ENCODE results near the gene VGLL3.

VGLL3 gene

DNA sequence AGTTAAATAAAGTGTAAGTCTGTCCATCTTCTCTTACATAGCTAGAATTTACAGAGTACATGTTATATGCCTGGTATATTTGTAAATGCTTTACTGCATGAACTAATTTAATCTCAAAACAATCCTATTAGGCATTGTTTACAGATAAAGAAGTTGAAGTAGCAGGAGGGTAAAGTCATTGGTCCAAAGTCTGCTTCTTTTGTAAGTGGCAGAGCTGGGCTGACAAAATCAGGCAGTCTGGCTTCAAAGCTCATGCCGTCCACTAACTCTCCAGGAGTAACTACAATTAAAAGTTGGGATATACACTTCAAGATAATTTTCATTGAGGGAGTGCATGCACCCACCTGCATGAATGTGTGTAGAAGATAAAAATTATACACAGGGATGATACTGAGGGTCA is 27.3 kb downstream of the VGLL3 start:
- H3K4me1 ChIP-seq (ENCODE audit: insufficient read depth, low read length), result no peaks in the 10 kb centered on the region
- no peaks in the 10 kb centered on the region for H3K36me3 ChIP-seq (ENCODE audit: insufficient read depth, low read length)
- no peaks in the 10 kb centered on the region for H3K79me2 ChIP-seq (ENCODE audit: insufficient read depth, low read length)

GRCh38 chr3:86961297-86961696 is 29.7 kb downstream of the VGLL3 start:
- Histone ChIP-seq H3K79me2 (ENCODE audit: insufficient read depth, low read length) (no peaks in the 10 kb centered on the region), H3K36me3 (ENCODE audit: insufficient read depth, low read length) (no peaks in the 10 kb centered on the region), H3K4me2 (ENCODE audit: insufficient read depth, low read length) (no peak overlapping the region), H3K9me3 (ENCODE audit: insufficient read depth, low read length, severe bottlenecking) (no peaks in the 10 kb centered on the region), H4K20me1 (ENCODE audit: insufficient read depth, low read length) (no peaks in the 10 kb centered on the region), H3K27me3 (ENCODE audit: insufficient read depth, low read length, poor library complexity) (no peaks in the 10 kb centered on the region), H2AFZ (ENCODE audit: low read depth, low read length) (no peak overlapping the region), H3K4me1 (ENCODE audit: insufficient read depth, low read length) (no peaks in the 10 kb centered on the region), H3K4me3 (ENCODE audit: low read depth in 1 of 2, low read length in 2 of 2) (no peak overlapping the region), H3K9ac (ENCODE audit: low read depth, low read length) (no peak overlapping the region), H3K27ac (ENCODE audit: low read length) (no peak overlapping the region)
- ATAC-seq (ENCODE audit: insufficient read depth, low read depth) (no peak), DNase-seq (no peak)
- TF ChIP-seq EZH2 (IDR thresholded peaks at IDR 0.05; ENCODE audit: borderline replicate concordance, low read depth, low read length, severe bottlenecking) (no peak), CTCF (IDR thresholded peaks at IDR 0.05; ENCODE audit: borderline replicate concordance, extremely low read depth, low read length, poor library complexity, severe bottlenecking) (no peak)

More for the DNA sequence above, 27.3 kb downstream of the VGLL3 start:
- DNase-seq, result no peak
- H2AFZ ChIP-seq (ENCODE audit: low read depth, low read length), result no peak overlapping the region
- H3K9me3 ChIP-seq (ENCODE audit: insufficient read depth, low read length, severe bottlenecking), result no peaks in the 10 kb centered on the region
- no peak for ATAC-seq (ENCODE audit: insufficient read depth, low read depth)
- H3K27me3 ChIP-seq (ENCODE audit: insufficient read depth, low read length, poor library complexity), result no peaks in the 10 kb centered on the region
- H3K9ac ChIP-seq (ENCODE audit: low read depth, low read length), result no peak overlapping the region
- H3K4me3 ChIP-seq (ENCODE audit: low read depth in 1 of 2, low read length in 2 of 2), result no peak overlapping the region
- no peaks in the 10 kb centered on the region for H4K20me1 ChIP-seq (ENCODE audit: insufficient read depth, low read length)
- TF ChIP-seq EZH2 (IDR thresholded peaks at IDR 0.05; ENCODE audit: borderline replicate concordance, low read depth, low read length, severe bottlenecking) (no peak), CTCF (IDR thresholded peaks at IDR 0.05; ENCODE audit: borderline replicate concordance, extremely low read depth, low read length, poor library complexity, severe bottlenecking) (no peak)
- no peak overlapping the region for H3K4me2 ChIP-seq (ENCODE audit: insufficient read depth, low read length)
- H3K27ac ChIP-seq (ENCODE audit: low read length), result no peak overlapping the region

DNA sequence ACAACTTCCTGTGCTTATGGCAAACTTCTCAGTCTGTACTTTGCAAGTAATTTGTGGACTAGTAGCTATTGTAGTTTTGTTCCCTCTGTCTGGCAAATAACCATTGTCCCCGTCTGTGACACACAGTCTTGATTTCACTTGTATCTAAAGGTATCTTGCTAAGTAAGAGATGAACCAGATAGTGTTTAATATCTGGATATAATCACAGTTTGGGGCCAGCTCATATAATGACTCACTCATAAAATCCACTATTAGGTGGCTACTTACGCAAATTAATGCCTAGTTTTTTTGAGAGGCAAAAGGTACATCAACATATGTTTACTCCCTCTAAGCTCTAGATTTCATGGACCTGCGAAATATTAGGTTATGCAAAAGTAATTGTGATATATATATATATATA is 30.4 kb downstream of the VGLL3 start:
- Histone ChIP-seq H3K4me1 (ENCODE audit: insufficient read depth, low read length) (no peaks in the 10 kb centered on the region), H4K20me1 (ENCODE audit: insufficient read depth, low read length) (no peaks in the 10 kb centered on the region), H3K27ac (ENCODE audit: low read length) (no peak overlapping the region), H3K36me3 (ENCODE audit: insufficient read depth, low read length) (no peaks in the 10 kb centered on the region), H3K27me3 (ENCODE audit: insufficient read depth, low read length, poor library complexity) (no peaks in the 10 kb centered on the region), H3K9me3 (ENCODE audit: insufficient read depth, low read length, severe bottlenecking) (no peaks in the 10 kb centered on the region), H3K4me2 (ENCODE audit: insufficient read depth, low read length) (no peak overlapping the region), H3K9ac (ENCODE audit: low read depth, low read length) (no peak overlapping the region), H2AFZ (ENCODE audit: low read depth, low read length) (no peak overlapping the region), H3K4me3 (ENCODE audit: low read depth in 1 of 2, low read length in 2 of 2) (no peak overlapping the region), H3K79me2 (ENCODE audit: insufficient read depth, low read length) (no peaks in the 10 kb centered on the region)
- ATAC-seq (ENCODE audit: insufficient read depth, low read depth), result no peak
- TF ChIP-seq EZH2 (IDR thresholded peaks at IDR 0.05; ENCODE audit: borderline replicate concordance, low read depth, low read length, severe bottlenecking) (no peak), CTCF (IDR thresholded peaks at IDR 0.05; ENCODE audit: borderline replicate concordance, extremely low read depth, low read length, poor library complexity, severe bottlenecking) (no peak)
- no peak for DNase-seq

DNA sequence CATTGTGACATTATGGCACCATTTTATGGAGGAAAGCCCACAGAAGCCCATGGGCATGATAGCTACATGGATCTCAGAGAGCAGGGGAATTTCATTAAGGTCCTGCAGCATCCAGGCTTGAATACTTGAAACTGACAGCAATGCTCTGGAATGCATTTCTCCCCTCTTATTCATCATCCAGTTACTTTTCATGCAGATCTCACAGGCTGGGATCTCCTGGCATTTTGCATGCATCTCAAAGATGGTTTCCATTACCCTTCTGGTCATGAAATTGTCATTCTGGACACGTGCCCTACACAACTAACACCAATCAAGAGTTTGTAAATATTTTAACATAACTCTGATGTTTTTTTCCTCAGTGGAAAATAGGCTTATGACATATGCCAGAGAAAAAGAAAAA is 32.4 kb downstream of the VGLL3 start:
- DNase-seq, result no peak
- H3K36me3 ChIP-seq (ENCODE audit: insufficient read depth, low read length), result no peaks in the 10 kb centered on the region

More for the DNA sequence above, 32.4 kb downstream of the VGLL3 start:
- H3K4me1 ChIP-seq (ENCODE audit: insufficient read depth, low read length), result no peaks in the 10 kb centered on the region
- H4K20me1 ChIP-seq (ENCODE audit: insufficient read depth, low read length), result no peaks in the 10 kb centered on the region
- no peak overlapping the region for H2AFZ ChIP-seq (ENCODE audit: low read depth, low read length)
- H3K9me3 ChIP-seq (ENCODE audit: insufficient read depth, low read length, severe bottlenecking), result no peaks in the 10 kb centered on the region
- H3K27ac ChIP-seq (ENCODE audit: low read length), result no peak overlapping the region
- ATAC-seq (ENCODE audit: insufficient read depth, low read depth), result no peak
- H3K9ac ChIP-seq (ENCODE audit: low read depth, low read length), result no peak overlapping the region
- no peaks in the 10 kb centered on the region for H3K79me2 ChIP-seq (ENCODE audit: insufficient read depth, low read length)
- no peaks in the 10 kb centered on the region for H3K27me3 ChIP-seq (ENCODE audit: insufficient read depth, low read length, poor library complexity)
- no peak overlapping the region for H3K4me3 ChIP-seq (ENCODE audit: low read depth in 1 of 2, low read length in 2 of 2)
- no peak overlapping the region for H3K4me2 ChIP-seq (ENCODE audit: insufficient read depth, low read length)
- no peak for TF ChIP-seq CTCF (IDR thresholded peaks at IDR 0.05; ENCODE audit: borderline replicate concordance, extremely low read depth, low read length, poor library complexity, severe bottlenecking)
- no peak for TF ChIP-seq EZH2 (IDR thresholded peaks at IDR 0.05; ENCODE audit: borderline replicate concordance, low read depth, low read length, severe bottlenecking)
